Measurements from ENCODE around the gene CHRNA9. TPM values are rescaled to one million over a fixed set of nuclear protein-coding genes. Genes with fewer than 3 reads are reported as not detected.

CHRNA9 gene
- total RNA-seq, 2 donors from 2014 or later = not detected

GRCh38 chr4:40306226-40306625 is 28.9 kb upstream of the CHRNA9 start:
- no peaks in the 10 kb centered on the region for H3K4me1 ChIP-seq
- ATAC-seq (no peak), DNase-seq (no peak)
- TF ChIP-seq CTCF (IDR thresholded peaks at IDR 0.05) (no peak), POLR2A (IDR thresholded peaks at IDR 0.05) (no peak)
- H3K4me3 ChIP-seq = no peak overlapping the region
- intact Hi-C loops (cut with DNase I) = loop anchor here (5.0 kb wide), 1 partner anchor 154 kb away; no protein-coding TSS in a partner anchor
- no peaks in the 10 kb centered on the region for H3K9me3 ChIP-seq
- no peaks in the 10 kb centered on the region for H3K27me3 ChIP-seq
- H3K27ac ChIP-seq = no peak overlapping the region
- H3K36me3 ChIP-seq (replicated peaks in 1 of 2; ENCODE audit: insufficient read depth in 1 of 2, low read depth in 2 of 2) = no peaks in the 10 kb centered on the region
- 47 to 60% methylated on average over 3 of the region's 3 CpGs for WGBS, 2 donors

GRCh38 chr4:40306976-40307375 is 28.2 kb upstream of the CHRNA9 start:
- intact Hi-C loops (cut with DNase I) = loop anchor here (5.0 kb wide), 1 partner anchor 155 kb away; no protein-coding TSS in a partner anchor
- Histone ChIP-seq H3K4me1 (no peaks in the 10 kb centered on the region), H3K9me3 (no peaks in the 10 kb centered on the region), H3K27ac (peak overlapping the region in 1 of 4 donors; percentile 5), H3K36me3 (replicated peaks in 1 of 2; ENCODE audit: insufficient read depth in 1 of 2, low read depth in 2 of 2) (no peaks in the 10 kb centered on the region), H3K4me3 (no peak overlapping the region), H3K27me3 (no peaks in the 10 kb centered on the region)
- WGBS, 2 donors = 60 to 64% methylated on average over 3 of the region's 3 CpGs
- ATAC-seq (no peak), DNase-seq (no peak)
- no peak for TF ChIP-seq CTCF (IDR thresholded peaks at IDR 0.05)
- TF ChIP-seq POLR2A (IDR thresholded peaks at IDR 0.05) = no peak

DNA sequence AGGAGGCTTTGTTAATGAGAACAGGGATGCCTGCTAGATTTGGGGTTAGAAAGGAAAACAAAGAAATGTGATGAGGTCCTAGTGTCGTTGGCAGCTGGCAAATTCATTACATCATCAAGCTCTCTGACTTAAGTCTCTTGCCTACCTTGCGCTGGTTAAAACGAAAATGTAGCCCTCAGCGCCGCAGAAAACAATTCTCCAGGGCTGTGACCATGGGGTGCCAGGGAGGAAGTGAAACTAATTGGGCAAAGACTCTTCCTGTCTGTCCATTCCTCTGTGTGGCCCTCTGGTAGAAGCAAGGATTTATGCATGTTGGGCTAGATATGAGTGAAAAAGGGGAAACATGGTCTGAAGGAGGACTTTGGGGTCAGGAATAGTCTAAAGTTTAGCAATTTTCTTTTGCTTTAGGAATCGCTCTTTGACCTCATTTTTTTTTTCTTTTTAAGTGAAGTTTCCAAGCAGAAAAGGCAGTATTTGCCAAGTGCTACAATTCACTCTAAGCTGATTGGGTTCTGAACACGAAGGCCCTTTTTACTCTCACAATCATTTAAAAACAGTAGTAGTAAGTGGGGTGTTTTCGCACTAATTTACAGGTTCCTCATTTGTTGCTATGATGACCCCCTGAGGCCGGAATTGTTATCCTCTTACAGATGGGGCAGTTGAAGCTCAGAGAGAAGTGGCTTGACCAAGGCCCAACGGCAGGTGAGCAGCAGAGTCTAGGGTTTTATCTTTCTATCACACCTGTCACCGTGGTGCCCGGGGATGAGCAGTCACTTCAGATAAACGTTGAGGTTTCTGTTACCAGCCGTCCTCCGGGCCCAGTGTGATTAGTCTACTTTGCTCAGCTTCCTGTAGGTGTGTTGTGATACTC is 27.3 kb upstream of the CHRNA9 start:
- H3K27me3 ChIP-seq = no peaks in the 10 kb centered on the region
- DNase-seq = peak in 1 of 4 donors; percentile 54
- intact Hi-C loops (cut with DNase I) = loop anchor here (5.0 kb wide), 1 partner anchor 156 kb away; no protein-coding TSS in a partner anchor
- H3K4me1 ChIP-seq = no peaks in the 10 kb centered on the region
- H3K27ac ChIP-seq = peak overlapping the region in 1 of 4 donors; percentile 42
- no peaks in the 10 kb centered on the region for H3K9me3 ChIP-seq
- 56 to 66% methylated on average over 15 of the region's 15 CpGs for WGBS, 2 donors
- TF ChIP-seq POLR2A (IDR thresholded peaks at IDR 0.05) (no peak), CTCF (IDR thresholded peaks at IDR 0.05) (no peak)
- no peak for ATAC-seq
- no peak overlapping the region for H3K4me3 ChIP-seq
- H3K36me3 ChIP-seq (replicated peaks in 1 of 2; ENCODE audit: insufficient read depth in 1 of 2, low read depth in 2 of 2) = no peaks in the 10 kb centered on the region

- TF ChIP-seq CTCF (IDR thresholded peaks at IDR 0.05) (no peak), POLR2A (IDR thresholded peaks at IDR 0.05) (no peak)
Measured at GRCh38 chr4:40308528-40309122, 26.5 kb upstream of the CHRNA9 start.

More at GRCh38 chr4:40308528-40309122, 26.5 kb upstream of the CHRNA9 start:
- DNase-seq = no peak
- intact Hi-C loops (cut with DNase I) = loop anchor here (5.0 kb wide), 1 partner anchor 156 kb away; no protein-coding TSS in a partner anchor
- WGBS, 2 donors = 51 to 61% methylated on average over 4 of the region's 4 CpGs
- Histone ChIP-seq H3K27ac (no peak overlapping the region), H3K4me3 (no peak overlapping the region), H3K36me3 (replicated peaks in 1 of 2; ENCODE audit: insufficient read depth in 1 of 2, low read depth in 2 of 2) (no peaks in the 10 kb centered on the region), H3K27me3 (no peaks in the 10 kb centered on the region), H3K4me1 (no peaks in the 10 kb centered on the region), H3K9me3 (no peaks in the 10 kb centered on the region)
- no peak for ATAC-seq
